Kidney epithelial cell (primary cell): ENCODE measurements around the gene NEK7. TPM values are rescaled to one million over a fixed set of nuclear protein-coding genes. Genes with fewer than 3 reads are reported as not detected.
A peak's percentile ranks its signal among the peaks of the same experiment; 100 is the strongest.

Experiments used
- DNase-seq: peaks from one replicate; pipeline ENCODE4 v3.0.0-alpha.2; 2010; ENCODE audit warnings: low read depth
- H3K27me3 ChIP-seq: 2 replicates; pipeline ENCODE4 v1.6.0; 2011; ENCODE audit warnings: low read length; ENCODE audit not compliant: control insufficient read depth, insufficient read depth
- H3K36me3 ChIP-seq: 2 replicates; pipeline ENCODE4 v1.5.1; 2011; ENCODE audit warnings: low read length; ENCODE audit not compliant: control insufficient read depth, insufficient read depth
- H3K4me3 ChIP-seq: 2 replicates; pipeline ENCODE4 v1.5.1; 2011; ENCODE audit warnings: low read depth, mild to moderate bottlenecking, control low read depth, low read length
- total RNA-seq: library from RNA; depleted of rRNA; stranded (reverse); fragments of >200 nt; gene quantifications from 2 replicates; pipeline ENCODE4 v1.2.3, GENCODE V29; 2015
- TF ChIP-seq, protein P1 (sequence below): IDR thresholded peaks from 2 replicates; pipeline ENCODE4 v1.5.1; 2011; ENCODE audit warnings: mild to moderate bottlenecking, moderate library complexity, low read length, control low read depth, inconsistent platforms; ENCODE audit not compliant: insufficient read depth, poor library complexity, severe bottlenecking

Gene NEK7
- total RNA-seq, 1 donor from 2014 or later: 27.7 TPM

DNA sequence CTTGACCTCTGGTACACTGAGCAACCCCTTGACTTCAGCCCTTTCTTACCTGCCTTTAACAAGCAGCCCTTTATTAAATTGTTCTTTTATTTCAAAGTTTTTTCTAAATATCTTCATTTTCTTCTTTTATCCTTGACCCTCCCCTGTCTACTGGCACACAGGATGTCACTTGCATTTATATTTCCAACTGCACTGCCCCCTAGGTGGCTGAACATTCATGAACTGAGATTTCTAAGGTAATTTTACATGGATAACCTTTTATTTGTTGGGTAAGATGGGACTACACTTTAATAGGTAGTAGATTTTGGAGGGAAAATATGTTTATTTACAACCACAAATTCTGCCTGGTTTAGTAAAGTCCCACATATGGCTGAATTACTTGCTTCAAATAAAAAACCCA is 193.7 kb downstream of the NEK7 start:
- no peak for DNase-seq
- Histone ChIP-seq H3K27me3 (no peaks in the 10 kb centered on the region), H3K4me3 (no peak overlapping the region), H3K36me3 (no peaks in the 10 kb centered on the region)
- TF ChIP-seq, protein P1, sequence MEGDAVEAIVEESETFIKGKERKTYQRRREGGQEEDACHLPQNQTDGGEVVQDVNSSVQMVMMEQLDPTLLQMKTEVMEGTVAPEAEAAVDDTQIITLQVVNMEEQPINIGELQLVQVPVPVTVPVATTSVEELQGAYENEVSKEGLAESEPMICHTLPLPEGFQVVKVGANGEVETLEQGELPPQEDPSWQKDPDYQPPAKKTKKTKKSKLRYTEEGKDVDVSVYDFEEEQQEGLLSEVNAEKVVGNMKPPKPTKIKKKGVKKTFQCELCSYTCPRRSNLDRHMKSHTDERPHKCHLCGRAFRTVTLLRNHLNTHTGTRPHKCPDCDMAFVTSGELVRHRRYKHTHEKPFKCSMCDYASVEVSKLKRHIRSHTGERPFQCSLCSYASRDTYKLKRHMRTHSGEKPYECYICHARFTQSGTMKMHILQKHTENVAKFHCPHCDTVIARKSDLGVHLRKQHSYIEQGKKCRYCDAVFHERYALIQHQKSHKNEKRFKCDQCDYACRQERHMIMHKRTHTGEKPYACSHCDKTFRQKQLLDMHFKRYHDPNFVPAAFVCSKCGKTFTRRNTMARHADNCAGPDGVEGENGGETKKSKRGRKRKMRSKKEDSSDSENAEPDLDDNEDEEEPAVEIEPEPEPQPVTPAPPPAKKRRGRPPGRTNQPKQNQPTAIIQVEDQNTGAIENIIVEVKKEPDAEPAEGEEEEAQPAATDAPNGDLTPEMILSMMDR: peak; percentile 3

DNA sequence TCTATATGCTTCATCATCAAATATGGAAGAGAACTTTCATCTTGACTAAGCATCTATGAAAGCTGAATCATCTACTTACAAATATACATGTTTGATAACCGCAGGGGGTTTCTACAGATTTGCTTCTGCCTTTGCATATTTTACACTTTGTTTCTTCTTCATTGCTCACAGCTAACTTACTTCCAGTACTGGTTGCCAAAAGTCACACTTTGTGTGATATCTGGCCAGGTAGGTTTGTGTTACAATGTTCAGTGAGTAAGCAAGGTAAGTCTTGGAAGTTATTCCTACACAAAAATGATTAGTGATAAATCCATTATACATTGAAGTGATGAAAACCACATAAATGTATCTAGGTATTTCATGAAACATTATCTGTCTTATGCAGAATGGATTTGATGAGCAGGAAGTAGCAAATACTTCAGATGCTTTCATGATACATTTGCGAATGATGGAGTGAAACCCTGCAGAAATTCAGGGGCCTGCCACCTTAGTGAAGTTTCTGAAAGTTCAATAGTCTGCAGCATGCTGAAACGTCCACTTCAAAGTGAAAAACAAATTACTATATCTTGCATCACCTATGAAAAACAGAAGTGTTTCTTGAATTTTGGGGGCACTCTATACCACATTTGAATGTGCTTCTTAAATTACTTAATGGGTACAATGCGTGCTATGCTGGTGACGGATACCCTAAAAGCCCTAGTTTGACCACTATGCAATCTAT is 196.3 kb downstream of the NEK7 start:
- TF ChIP-seq, protein P1: no peak
- no peaks in the 10 kb centered on the region for H3K27me3 ChIP-seq
- no peak for DNase-seq
- no peaks in the 10 kb centered on the region for H3K36me3 ChIP-seq
- no peak overlapping the region for H3K4me3 ChIP-seq

DNA sequence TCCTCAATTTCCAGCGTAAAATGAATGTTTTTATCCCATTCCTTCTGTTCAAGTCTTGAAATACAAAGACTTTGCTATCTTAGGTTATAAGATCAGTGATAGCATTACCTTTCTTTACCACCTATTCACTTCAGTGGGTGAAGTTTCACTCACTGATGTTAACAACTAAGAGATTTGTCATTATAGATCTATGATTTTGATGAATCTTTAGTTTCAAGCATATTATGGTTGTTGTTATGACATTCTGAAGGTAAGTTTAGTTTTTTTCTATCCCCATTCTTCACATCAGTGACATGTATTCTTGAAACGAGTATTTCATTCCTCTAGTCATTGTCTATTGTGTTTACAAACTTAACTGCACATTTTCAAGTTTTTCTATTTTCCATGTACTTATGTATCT is 201.1 kb downstream of the NEK7 start:
- Histone ChIP-seq H3K4me3 (no peak overlapping the region), H3K27me3 (no peaks in the 10 kb centered on the region), H3K36me3 (no peaks in the 10 kb centered on the region)
- DNase-seq: no peak
- TF ChIP-seq, protein P1: no peak

DNA sequence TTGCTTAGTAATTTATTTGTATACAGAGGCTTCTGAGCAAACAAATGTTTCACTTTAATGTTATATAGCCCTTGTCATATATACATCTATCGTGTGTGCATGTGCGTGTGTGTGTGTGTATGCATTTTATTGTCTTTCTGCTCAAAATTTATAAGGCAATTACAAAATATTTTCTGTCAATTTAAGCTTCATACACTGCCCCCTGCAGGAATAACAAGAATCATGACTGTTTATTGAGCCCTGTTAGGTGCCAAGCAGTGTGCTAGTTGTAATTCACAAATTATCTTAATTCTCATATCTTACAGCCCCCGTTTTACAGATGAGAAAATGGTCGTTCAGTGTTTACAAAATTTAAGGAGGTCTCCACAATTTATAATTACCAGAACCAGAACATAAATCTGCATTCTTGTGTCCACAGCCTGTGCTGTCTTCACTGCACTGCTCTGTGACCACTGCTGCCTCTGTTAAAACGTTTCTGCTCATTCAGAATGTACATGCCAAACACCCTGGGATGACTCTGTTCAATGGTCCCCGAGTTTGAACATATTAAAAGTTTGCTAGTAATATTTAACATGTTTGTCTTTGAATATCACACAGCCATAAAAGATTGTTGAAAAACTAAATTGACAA is 202.3 kb downstream of the NEK7 start:
- no peak for DNase-seq
- H3K4me3 ChIP-seq: no peak overlapping the region
- TF ChIP-seq, protein P1: peak; percentile 8
- H3K27me3 ChIP-seq: no peaks in the 10 kb centered on the region
- H3K36me3 ChIP-seq: no peaks in the 10 kb centered on the region

DNA sequence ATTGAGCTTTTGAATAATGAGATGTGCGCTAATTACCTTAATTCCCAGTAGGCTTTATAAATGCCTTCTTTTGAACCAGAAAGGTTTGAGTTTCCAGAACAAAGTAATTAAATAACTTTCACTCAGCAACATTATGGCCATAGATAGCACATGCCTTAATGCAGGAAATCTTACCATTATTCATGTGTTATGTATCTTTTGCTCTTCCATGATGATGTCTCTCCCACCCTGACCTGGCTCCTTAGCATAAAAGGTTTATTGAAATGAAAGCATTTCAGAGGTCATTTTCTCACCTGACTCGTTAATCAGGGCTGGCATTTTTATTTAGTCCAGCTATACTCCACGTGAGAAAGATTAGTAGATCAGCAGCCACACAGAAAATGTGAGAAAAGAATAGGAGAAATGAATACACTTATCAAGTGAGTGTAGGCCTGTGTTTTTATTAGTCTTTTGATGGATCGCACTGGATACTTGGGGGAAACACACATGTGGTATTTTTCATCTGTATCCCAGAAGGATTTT is 203.5 kb downstream of the NEK7 start:
- Histone ChIP-seq H3K36me3 (no peaks in the 10 kb centered on the region), H3K4me3 (no peak overlapping the region), H3K27me3 (no peaks in the 10 kb centered on the region)
- no peak for DNase-seq
- TF ChIP-seq, protein P1: no peak
